ENCODE data around the gene RASGRP3.

RASGRP3 gene

GRCh38 chr2:33492399-33493134, 16.1 kb downstream of the RASGRP3 start:
- DNase-seq = no peak

- peak; percentile 61 for DNase-seq
These were observed 17.8 kb downstream of the RASGRP3 start for GRCh38 chr2:33494155-33494779.

- DNase-seq = no peak
These were observed 18.6 kb downstream of the RASGRP3 start for GRCh38 chr2:33494877-33495641.

GRCh38 chr2:33495683-33496082, 19.2 kb downstream of the RASGRP3 start:
- DNase-seq = no peak

- no peak for DNase-seq
These were observed 19.7 kb downstream of the RASGRP3 start for GRCh38 chr2:33496150-33496549.

- DNase-seq = no peak
These were observed 20.3 kb downstream of the RASGRP3 start for GRCh38 chr2:33496726-33497125.

- peak; percentile 87 for DNase-seq
These were observed 20.8 kb downstream of the RASGRP3 start for GRCh38 chr2:33497221-33497650.

- DNase-seq = peak; percentile 42
These were observed 22.0 kb downstream of the RASGRP3 start for GRCh38 chr2:33498291-33498956.

GRCh38 chr2:33500177-33500576, 23.7 kb downstream of the RASGRP3 start:
- DNase-seq = no peak

GRCh38 chr2:33502025-33502424, 25.6 kb downstream of the RASGRP3 start:
- DNase-seq = no peak

GRCh38 chr2:33503002-33503401, 26.6 kb downstream of the RASGRP3 start:
- no peak for DNase-seq

- no peak for DNase-seq
These were observed 29.5 kb downstream of the RASGRP3 start for GRCh38 chr2:33505966-33506365.

- no peak for DNase-seq
These were observed 33.6 kb downstream of the RASGRP3 start for GRCh38 chr2:33509908-33510585.

GRCh38 chr2:33510586-33510968, 34.1 kb downstream of the RASGRP3 start:
- no peak for DNase-seq

GRCh38 chr2:33511141-33511540, 34.7 kb downstream of the RASGRP3 start:
- no peak for DNase-seq

- DNase-seq = no peak
These were observed 35.7 kb downstream of the RASGRP3 start for GRCh38 chr2:33512112-33512511.

- no peak for DNase-seq
These were observed 37.0 kb downstream of the RASGRP3 start for GRCh38 chr2:33513480-33513879.

GRCh38 chr2:33516456-33516995, 40.1 kb downstream of the RASGRP3 start:
- DNase-seq = no peak

- no peak for DNase-seq
These were observed 41.8 kb downstream of the RASGRP3 start for GRCh38 chr2:33518200-33518599.

- no peak for DNase-seq
These were observed 42.5 kb downstream of the RASGRP3 start for GRCh38 chr2:33518929-33519328.

GRCh38 chr2:33521791-33522281, 45.4 kb downstream of the RASGRP3 start:
- no peak for DNase-seq

GRCh38 chr2:33522576-33522975, 46.1 kb downstream of the RASGRP3 start:
- no peak for DNase-seq

Data from activated CD4-positive, alpha-beta T cell treated with anti-CD3 and anti-CD28 coated beads, Interleukin-2, amount 50 U/mL, for 16 hours (primary cell).